Vagina (tissue), 2 donors: ENCODE measurements around the gene NAP1L4.

Experiments used
- CTCF ChIP-seq, 3 experiments: fragments of 450-650 bp in 2 of 3; fragments of 200-600 bp in 1 of 3; sonication (generic) in 1 of 3; IDR thresholded peaks; one replicate each; pipeline ENCODE4 v1.5.1; 2017 to 2019; ENCODE audit warnings: antibody characterized with exemption in 3 of 3, mild to moderate bottlenecking in 2 of 3, moderate library complexity in 2 of 3
- POLR2A ChIP-seq, 2 donors: fragments of 450-650 bp; IDR thresholded peaks; one replicate each; pipeline ENCODE4 v1.6.1; 2017; ENCODE audit warnings: antibody characterized with exemption in 2 of 2, mild to moderate bottlenecking in 2 of 2, moderate library complexity in 2 of 2

- TF ChIP-seq CTCF (IDR thresholded peaks at IDR 0.05) (no peak), POLR2A (IDR thresholded peaks at IDR 0.05) (no peak)
Measured at GRCh38 chr11:2913019-2913431, 79.1 kb downstream of the NAP1L4 start.
